B cell (primary cell): ENCODE results near the gene RNF148. TPM values are rescaled to one million over a fixed set of nuclear protein-coding genes. Genes with fewer than 3 reads are reported as not detected.

Experiments
- ATAC-seq: fragments of 200-7000 bp; cut with Tn5 transposase; one replicate; pipeline ENCODE4 v1.10.0; 2021; ENCODE audit warnings: low read depth, mild to moderate bottlenecking, moderate number of reproducible peaks, moderate library complexity
- CTCF ChIA-PET: fragments of 350-600 bp; sonication (Branson Sonifier 250); formaldehyde crosslinking; loops from one replicate; lab custom pipeline; 2021; ENCODE audit warnings: antibody characterized with exemption, inconsistent platforms; lab: Charles Lee
- POLR2A ChIA-PET: fragments of 350-600 bp; sonication (Branson Sonifier 250); formaldehyde crosslinking; loops from one replicate; lab custom pipeline; 2021; ENCODE audit warnings: antibody characterized with exemption; lab: Charles Lee
- DNase-seq: peaks from one replicate; pipeline ENCODE4 v3.0.0; 2013
- H2AFZ ChIP-seq: 2 replicates; pipeline ENCODE4 v1.6.1; 2012; ENCODE audit warnings: mild to moderate bottlenecking, low read depth, low read length; ENCODE audit not compliant: insufficient read depth, poor library complexity, severe bottlenecking
- H3K27ac ChIP-seq, 2 donors: 1 replicate in 1 of 2; 2 replicates in 1 of 2; pipeline ENCODE4 v1.5.1; 2012 to 2013; ENCODE audit warnings: low read length in 2 of 2, mild to moderate bottlenecking in 2 of 2, moderate library complexity in 1 of 2
- H3K27me3 ChIP-seq, 4 experiments: fragments of 200-600 bp in 1 of 4; sonication (generic) in 1 of 4; replicated peaks in 1 of 4; 1 replicate in 2 of 4; 2 replicates in 2 of 4; pipeline versions ENCODE4 v1.6.1 to v1.7.0; 2013 to 2016; ENCODE audit warnings: low read length in 3 of 4, mild to moderate bottlenecking in 2 of 4, mixed read lengths in 1 of 4, moderate library complexity in 1 of 4; ENCODE audit not compliant: insufficient read depth in 4 of 4, control insufficient read depth in 3 of 4; ENCODE audit errors: control extremely low read depth in 1 of 4
- H3K36me3 ChIP-seq, 2 experiments: replicated peaks in 1 of 2; 1 replicate in 1 of 2; 2 replicates in 1 of 2; pipeline versions ENCODE4 v1.6.1 to v1.7.1; 2013; ENCODE audit warnings: low read length in 1 of 2; ENCODE audit not compliant: insufficient read depth in 2 of 2, control insufficient read depth in 1 of 2; ENCODE audit errors: control extremely low read depth in 1 of 2, extremely low read depth in 1 of 2
- H3K4me1 ChIP-seq, 2 donors: fragments of 200-600 bp in 1 of 2; sonication (generic) in 1 of 2; 1 replicate in 1 of 2; 2 replicates in 1 of 2; pipeline versions ENCODE4 v1.5.1 to v1.6.1; 2013 to 2017; ENCODE audit warnings: low read length in 2 of 2; ENCODE audit not compliant: control insufficient read depth in 2 of 2, insufficient read depth in 2 of 2
- H3K4me2 ChIP-seq: replicated peaks from 2 replicates; pipeline ENCODE3; 2012; ENCODE audit warnings: mild to moderate bottlenecking, low read depth, low read length; ENCODE audit not compliant: poor library complexity, severe bottlenecking
- H3K4me3 ChIP-seq, 5 experiments: fragments of 200-600 bp in 1 of 5; sonication (generic) in 1 of 5; 1 replicate in 3 of 5; 2 replicates in 2 of 5; pipeline versions ENCODE4 v1.5.1 to v1.7.0; 2011 to 2016; ENCODE audit warnings: low read length in 4 of 5, mild to moderate bottlenecking in 4 of 5, low read depth in 2 of 5, control low read depth in 1 of 5, moderate library complexity in 1 of 5; ENCODE audit not compliant: insufficient read depth in 1 of 5; ENCODE audit errors: control extremely low read depth in 1 of 5, extremely low read depth in 1 of 5
- H3K79me2 ChIP-seq: fragments of 200-600 bp; sonication (generic); one replicate; pipeline ENCODE4 v1.6.0; 2016; ENCODE audit warnings: low read length; ENCODE audit not compliant: control insufficient read depth, insufficient read depth
- H3K9ac ChIP-seq: fragments of 200-600 bp; sonication (generic); 2 replicates; pipeline ENCODE4 v1.6.1; 2017; ENCODE audit warnings: mild to moderate bottlenecking, low read length, moderate library complexity
- H3K9me3 ChIP-seq, 3 donors: one replicate each; pipeline versions ENCODE4 v1.6.1 to v1.7.1; 2013; ENCODE audit warnings: low read length in 2 of 3; ENCODE audit not compliant: control insufficient read depth in 2 of 3, insufficient read depth in 1 of 3; ENCODE audit errors: control extremely low read depth in 1 of 3
- H4K20me1 ChIP-seq: 2 replicates; pipeline ENCODE4 v1.6.0; 2012; ENCODE audit warnings: mild to moderate bottlenecking, low read length; ENCODE audit not compliant: insufficient read depth, control insufficient read depth, poor library complexity, severe bottlenecking
- H3K27ac Mint-ChIP-seq: one replicate; pipeline ENCODE4 v1.8.0; 2021; ENCODE audit warnings: mixed read lengths
- H3K27me3 Mint-ChIP-seq: one replicate; pipeline ENCODE4 v1.8.0; 2021; ENCODE audit warnings: mixed read lengths
- H3K4me1 Mint-ChIP-seq: one replicate; pipeline ENCODE4 v1.8.0; 2021; ENCODE audit warnings: mixed read lengths
- H3K4me3 Mint-ChIP-seq: one replicate; pipeline ENCODE4 v1.8.0; 2021; ENCODE audit warnings: mixed read lengths
- H3K9me3 Mint-ChIP-seq: one replicate; pipeline ENCODE4 v1.8.0; 2022; ENCODE audit warnings: mixed read lengths; ENCODE audit not compliant: insufficient read depth
- EZH2 ChIP-seq: IDR thresholded peaks from 2 replicates; pipeline ENCODE4 v1.6.1; 2012; ENCODE audit warnings: borderline replicate concordance, low read depth, mild to moderate bottlenecking, moderate library complexity, low read length; ENCODE audit not compliant: insufficient read depth, poor library complexity, severe bottlenecking
- WGBS: methylation state at CpG from one replicate; pipeline ENCODE4 v1.1.5; 2013; ENCODE audit warnings: missing lambda C conversion rate; ENCODE audit not compliant: insufficient coverage; 5-methylcytosine and 5-hydroxymethylcytosine counted together
- intact Hi-C: fragments of 100-400 bp; cut with micrococcal nuclease; formaldehyde crosslinking; loops from one replicate; pipeline ENCODE4 v1.10.0; 2022
- polyA plus RNA-seq: library from polyadenylated mRNA; depleted of rRNA; stranded (reverse); fragments of >200 nt; gene quantifications from 2 replicates; pipeline ENCODE4 v1.2.3, GENCODE V29; 2012
- total RNA-seq, 2 donors: library from RNA; stranded (reverse); fragments of 120-200 nt in 1 of 2; gene quantifications; 1 replicate in 1 of 2; 2 replicates in 1 of 2; pipeline versions ENCODE4 v1.2.3 to v1.2.4, GENCODE V29; 2013 to 2022
- TF ChIP-seq, protein P1 (sequence below): fragments of 200-600 bp; IDR thresholded peaks from one replicate; pipeline ENCODE4 v1.8.0; 2022; ENCODE audit warnings: antibody characterized with exemption, mild to moderate bottlenecking

RNF148 gene
- total and polyA plus RNA-seq, 2 donors (not counting 1 experiment from before 2014, with no cell fraction given), result not detected

DNA sequence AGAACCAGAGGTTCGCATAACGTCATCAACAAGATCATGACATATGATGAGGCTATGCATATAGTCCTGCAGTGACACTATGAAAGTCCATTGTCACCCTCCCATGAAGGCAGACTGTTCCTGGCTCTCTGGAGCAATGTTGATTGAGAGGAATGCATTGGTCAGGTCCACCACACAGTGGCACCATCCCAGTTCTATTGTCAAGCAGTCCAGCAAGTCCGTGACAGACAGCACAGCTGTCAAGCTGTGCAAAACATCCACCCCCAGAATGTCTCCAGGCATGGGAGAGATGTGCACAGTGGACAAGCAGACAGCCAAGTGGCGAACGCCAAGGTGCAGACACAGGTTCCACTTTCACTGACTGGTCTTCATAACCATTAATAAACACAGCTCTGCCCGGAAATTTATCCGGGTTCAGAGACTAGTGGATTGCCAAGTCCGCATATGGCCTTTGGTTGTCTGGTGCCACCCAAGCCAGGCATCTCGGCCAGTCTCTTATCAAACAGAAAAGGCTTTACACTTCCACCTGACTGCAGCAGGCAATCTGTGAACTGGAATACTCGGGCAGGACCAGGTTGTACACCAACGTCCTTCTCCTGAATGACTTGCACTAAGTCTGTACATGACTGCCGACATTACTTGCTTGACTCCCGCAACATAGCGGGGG lies 11.0 kb downstream of the RNF148 start:
- Histone ChIP-seq H4K20me1 (no peaks in the 10 kb centered on the region), H2AFZ (no peak overlapping the region), H3K27ac (no peak overlapping the region), H3K4me1 (no peaks in the 10 kb centered on the region), H3K36me3 (no peaks in the 10 kb centered on the region), H3K9ac (no peak overlapping the region), H3K27me3 (no peaks in the 10 kb centered on the region), H3K9me3 (peaks cover 0 to 20% (median 0%) of the 10 kb centered on the region in 3 donors), H3K4me3 (no peak overlapping the region), H3K4me2 (no peak overlapping the region), H3K79me2 (no peaks in the 10 kb centered on the region)
- ATAC-seq (no peak), DNase-seq (no peak)
- 93% methylated on average over 12 of the region's 14 CpGs for WGBS
- H3K27me3 Mint-ChIP-seq, result no peaks in the 10 kb centered on the region
- no peak overlapping the region for H3K4me3 Mint-ChIP-seq
- intact Hi-C loops, result no loop called here
- no peak overlapping the region for H3K27ac Mint-ChIP-seq
- ChIA-PET POLR2A (no interaction called here), CTCF (no interaction called here)
- TF ChIP-seq EZH2, result no peak
- TF ChIP-seq, protein P1, sequence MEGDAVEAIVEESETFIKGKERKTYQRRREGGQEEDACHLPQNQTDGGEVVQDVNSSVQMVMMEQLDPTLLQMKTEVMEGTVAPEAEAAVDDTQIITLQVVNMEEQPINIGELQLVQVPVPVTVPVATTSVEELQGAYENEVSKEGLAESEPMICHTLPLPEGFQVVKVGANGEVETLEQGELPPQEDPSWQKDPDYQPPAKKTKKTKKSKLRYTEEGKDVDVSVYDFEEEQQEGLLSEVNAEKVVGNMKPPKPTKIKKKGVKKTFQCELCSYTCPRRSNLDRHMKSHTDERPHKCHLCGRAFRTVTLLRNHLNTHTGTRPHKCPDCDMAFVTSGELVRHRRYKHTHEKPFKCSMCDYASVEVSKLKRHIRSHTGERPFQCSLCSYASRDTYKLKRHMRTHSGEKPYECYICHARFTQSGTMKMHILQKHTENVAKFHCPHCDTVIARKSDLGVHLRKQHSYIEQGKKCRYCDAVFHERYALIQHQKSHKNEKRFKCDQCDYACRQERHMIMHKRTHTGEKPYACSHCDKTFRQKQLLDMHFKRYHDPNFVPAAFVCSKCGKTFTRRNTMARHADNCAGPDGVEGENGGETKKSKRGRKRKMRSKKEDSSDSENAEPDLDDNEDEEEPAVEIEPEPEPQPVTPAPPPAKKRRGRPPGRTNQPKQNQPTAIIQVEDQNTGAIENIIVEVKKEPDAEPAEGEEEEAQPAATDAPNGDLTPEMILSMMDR, result no peak
- H3K4me1 Mint-ChIP-seq, result no peaks in the 10 kb centered on the region
- peaks cover 4% of the 10 kb centered on the region for H3K9me3 Mint-ChIP-seq

GRCh38 chr7:122689346-122690109 lies 13.2 kb downstream of the RNF148 start:
- no peaks in the 10 kb centered on the region for H3K27me3 ChIP-seq
- ChIA-PET CTCF (no interaction called here), POLR2A (no interaction called here)
- H3K27ac Mint-ChIP-seq, result no peak overlapping the region
- no peak overlapping the region for H3K27ac ChIP-seq
- no peak overlapping the region for H3K4me2 ChIP-seq
- H3K9me3 ChIP-seq, result peaks cover 0 to 20% (median 0%) of the 10 kb centered on the region in 3 donors
- ATAC-seq, result no peak
- no peak overlapping the region for H3K4me3 Mint-ChIP-seq
- no peaks in the 10 kb centered on the region for H3K27me3 Mint-ChIP-seq
- no peaks in the 10 kb centered on the region for H3K36me3 ChIP-seq
- intact Hi-C loops, result no loop called here
- H3K9ac ChIP-seq, result no peak overlapping the region
- 90% methylated on average over 13 of the region's 13 CpGs for WGBS
- H4K20me1 ChIP-seq, result no peaks in the 10 kb centered on the region
- no peak for DNase-seq
- H2AFZ ChIP-seq, result no peak overlapping the region
- H3K79me2 ChIP-seq, result no peaks in the 10 kb centered on the region
- H3K4me3 ChIP-seq, result no peak overlapping the region
- TF ChIP-seq EZH2, result no peak
- TF ChIP-seq, protein P1, result no peak
- no peaks in the 10 kb centered on the region for H3K4me1 Mint-ChIP-seq
- H3K9me3 Mint-ChIP-seq, result peaks cover 4% of the 10 kb centered on the region
- H3K4me1 ChIP-seq, result no peaks in the 10 kb centered on the region
